NCI-H128 (cell line): ENCODE data around the gene MAP3K20.
"Not testable (repeated sequence)": the region's sequence is repeated elsewhere in the genome, so short reads cannot be mapped to it uniquely, and the experiment has no call there.

ENCODE experiments used
- DNase-seq: peaks from one replicate; lab custom pipeline; 2025; ENCODE audit not compliant: unreplicated experiment; lab: John Stamatoyannopoulos, UW

The MAP3K20 gene

DNA sequence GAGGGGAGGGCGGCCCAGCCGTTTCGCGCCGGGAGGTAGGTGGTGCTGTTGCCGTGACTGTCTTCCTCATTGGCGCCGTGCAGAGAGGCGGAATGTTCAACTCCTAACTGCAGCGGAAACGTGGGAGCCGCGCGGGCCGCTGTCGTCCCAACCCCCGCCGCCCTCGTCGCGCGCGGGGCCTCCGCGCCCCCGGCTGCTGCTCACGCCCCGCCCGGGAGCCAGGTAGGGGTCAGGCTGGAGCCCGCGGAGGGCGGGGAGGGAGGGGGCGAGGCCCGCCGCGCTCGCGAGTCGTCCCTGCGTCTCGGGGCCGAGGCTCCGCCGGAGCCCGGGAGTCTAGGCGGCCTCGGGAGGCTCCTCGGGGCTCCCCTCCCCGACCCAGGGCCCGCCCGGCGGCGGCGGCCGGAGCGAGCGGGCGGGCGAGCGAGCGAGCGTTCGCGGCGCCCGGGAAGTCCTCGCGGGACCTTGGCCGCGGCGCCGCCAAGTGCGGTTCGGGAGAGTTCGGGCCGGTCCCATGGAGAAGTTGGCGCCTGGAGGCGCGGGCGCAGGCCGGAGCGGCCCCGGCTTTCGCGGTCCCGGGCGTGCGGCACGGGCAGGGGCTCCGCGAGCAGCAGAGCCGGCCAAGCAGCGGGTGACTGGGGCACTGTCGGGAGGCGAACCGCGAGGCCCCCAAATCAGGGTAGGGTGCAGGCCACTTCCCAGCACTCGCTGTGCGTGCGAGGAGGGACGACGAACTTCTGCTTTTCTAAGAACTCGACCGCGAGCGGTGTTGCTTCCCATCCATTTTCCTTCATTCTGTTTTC, at the start of gene MAP3K20:
MAP3K20 (plus strand) TSS at position 66 of the 800 bp plus-strand sequence. CDS start 15,186 bp downstream, outside the sequence.
- DNase-seq: no peak

- no peak for DNase-seq
Measured at GRCh38 chr2:173026479-173026878, 49.2 kb upstream of the MAP3K20 start.

GRCh38 chr2:173027181-173028128, 48.2 kb upstream of the MAP3K20 start:
- DNase-seq: peak; percentile 20

DNA sequence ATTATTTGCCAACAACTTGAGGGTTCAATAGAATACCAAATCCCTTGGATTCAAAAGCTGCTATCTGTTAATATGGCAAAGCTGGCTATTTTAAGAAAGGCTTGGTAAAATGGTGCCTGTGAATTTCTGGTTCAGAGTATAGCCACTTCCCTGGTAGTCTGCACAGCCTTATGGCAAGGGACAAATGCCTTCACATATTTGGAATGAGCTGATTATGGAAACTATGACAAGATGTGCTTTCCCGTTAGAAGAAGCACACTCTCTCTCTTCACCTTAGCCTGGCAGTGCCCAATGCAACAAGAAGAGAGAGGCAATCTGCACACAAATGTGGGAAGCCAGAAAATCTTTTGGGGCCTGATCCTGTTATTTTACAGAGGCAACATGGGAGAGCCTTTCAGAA, 47.5 kb upstream of the MAP3K20 start:
- DNase-seq: no peak

- DNase-seq: no peak
Measured at GRCh38 chr2:173028671-173029070, 47.0 kb upstream of the MAP3K20 start.

GRCh38 chr2:173030561-173031490, 44.8 kb upstream of the MAP3K20 start:
- no peak for DNase-seq

- DNase-seq: no peak
Measured at GRCh38 chr2:173032032-173032431, 43.6 kb upstream of the MAP3K20 start.

- no peak for DNase-seq
Measured at GRCh38 chr2:173033084-173033483, 42.6 kb upstream of the MAP3K20 start.

- no peak for DNase-seq
Measured at GRCh38 chr2:173034143-173034542, 41.5 kb upstream of the MAP3K20 start.

GRCh38 chr2:173037245-173038120, 38.2 kb upstream of the MAP3K20 start:
- no peak for DNase-seq

- DNase-seq: not testable (repeated sequence)
Measured at GRCh38 chr2:173038257-173038656, 37.4 kb upstream of the MAP3K20 start.

DNA sequence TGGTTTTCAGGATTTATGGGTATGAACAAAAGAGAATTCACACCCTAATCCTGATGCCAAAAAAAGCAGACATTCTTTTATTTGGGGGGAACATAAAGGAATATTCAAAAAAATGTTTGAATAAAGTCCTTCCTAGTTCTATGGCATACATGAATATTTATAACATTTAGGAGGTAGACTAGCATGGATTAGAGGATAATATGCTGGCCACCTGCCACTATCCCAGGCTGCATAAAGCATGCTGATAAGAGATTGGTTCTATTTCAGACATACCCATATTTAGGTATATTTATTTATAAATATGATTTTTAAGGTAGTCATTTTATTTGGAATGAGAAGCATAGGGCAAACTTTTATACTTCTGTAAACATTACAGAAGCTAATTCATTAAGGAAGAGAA, 34.9 kb upstream of the MAP3K20 start:
- DNase-seq: no peak

DNA sequence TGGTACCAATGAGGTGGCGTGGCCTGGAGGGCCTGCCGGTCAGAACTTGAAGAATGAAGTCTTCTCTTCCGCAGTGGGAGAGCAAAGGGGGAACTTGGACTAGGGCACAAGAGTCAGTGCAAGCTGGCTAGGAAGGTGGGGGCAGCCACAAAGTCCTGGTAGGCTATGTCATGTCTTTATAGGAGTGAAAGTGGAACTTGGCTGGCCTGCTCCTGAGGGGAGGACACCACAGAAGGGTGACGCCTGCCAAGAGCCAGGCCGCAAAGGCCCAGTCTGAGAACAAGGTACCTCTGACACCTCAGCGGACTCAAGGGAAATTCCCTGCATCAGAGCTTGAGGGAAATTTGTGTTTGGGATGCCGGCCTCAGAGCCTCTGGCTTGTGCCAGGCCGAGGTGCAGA, 32.2 kb upstream of the MAP3K20 start:
- no peak for DNase-seq

- DNase-seq: no peak
Measured at GRCh38 chr2:173043897-173044519, 31.6 kb upstream of the MAP3K20 start.

DNA sequence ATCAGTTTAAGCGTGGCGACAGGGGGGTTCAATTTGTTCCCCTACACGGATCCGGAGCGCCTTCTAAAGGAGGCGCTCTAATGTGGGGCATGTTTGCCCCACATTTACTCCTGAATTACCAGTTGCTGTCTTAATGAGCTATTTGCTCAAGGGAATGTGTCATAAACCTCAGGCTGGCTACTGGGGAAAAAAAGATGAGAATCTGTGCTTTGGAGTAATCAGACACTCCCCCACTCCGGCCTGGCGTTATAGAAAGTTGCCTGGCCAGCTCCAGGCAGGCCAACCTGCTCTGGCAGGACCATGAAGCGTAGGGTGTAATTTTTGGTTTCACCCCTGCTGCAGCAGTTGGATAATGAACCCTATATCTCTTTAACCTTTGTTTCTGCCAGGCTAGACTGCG, 31.0 kb upstream of the MAP3K20 start:
- no peak for DNase-seq

GRCh38 chr2:173045181-173045580, 30.5 kb upstream of the MAP3K20 start:
- no peak for DNase-seq

DNA sequence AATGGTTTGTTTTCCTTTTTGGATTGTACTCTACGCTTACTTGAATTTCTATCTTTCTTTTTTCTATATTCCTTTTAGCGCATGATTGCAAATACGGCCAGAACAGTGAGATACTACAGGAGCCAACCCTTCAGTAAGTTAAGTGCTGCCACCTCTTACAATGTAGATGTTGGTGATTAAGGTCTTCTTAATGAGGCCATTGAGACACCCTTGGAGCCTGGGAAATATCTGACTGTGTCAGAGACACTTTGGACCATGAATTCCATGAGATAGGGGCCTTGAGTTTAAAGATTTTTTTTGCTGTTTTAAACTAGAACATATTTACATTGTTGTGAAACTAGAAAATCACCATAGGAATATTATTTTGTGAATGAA, 27.1 kb upstream of the MAP3K20 start:
- DNase-seq: no peak

GRCh38 chr2:173048897-173049661, 26.6 kb upstream of the MAP3K20 start:
- DNase-seq: no peak

DNA sequence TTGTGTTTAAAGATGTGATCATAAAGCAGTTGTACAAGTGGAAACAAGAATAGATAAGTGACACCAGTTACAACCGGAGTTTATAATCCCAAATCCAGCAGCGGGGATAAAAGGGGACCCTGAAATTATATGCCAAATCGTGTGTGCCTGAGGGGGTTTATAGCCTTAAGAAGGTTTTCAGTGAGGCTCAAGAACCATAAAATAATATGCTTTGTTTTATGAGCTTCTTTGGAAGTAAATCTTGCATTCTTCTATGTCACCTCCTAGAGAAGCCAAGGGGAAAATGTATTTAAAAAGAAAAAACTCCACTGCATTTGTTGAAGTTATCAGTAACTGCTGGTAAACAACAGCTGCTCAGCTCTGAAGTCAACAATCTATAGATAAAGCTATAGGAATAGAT, 25.8 kb upstream of the MAP3K20 start:
- no peak for DNase-seq
